NCI-H526 (cell line): ENCODE measurements around the gene ALOX12B.
"Not testable (repeated sequence)": the region's sequence is repeated elsewhere in the genome, so short reads cannot be mapped to it uniquely, and the experiment has no call there.

Experiments
- DNase-seq, 2 experiments: peaks; one replicate each; lab custom pipeline; 2025; lab: John Stamatoyannopoulos, UW

The ALOX12B gene

DNA sequence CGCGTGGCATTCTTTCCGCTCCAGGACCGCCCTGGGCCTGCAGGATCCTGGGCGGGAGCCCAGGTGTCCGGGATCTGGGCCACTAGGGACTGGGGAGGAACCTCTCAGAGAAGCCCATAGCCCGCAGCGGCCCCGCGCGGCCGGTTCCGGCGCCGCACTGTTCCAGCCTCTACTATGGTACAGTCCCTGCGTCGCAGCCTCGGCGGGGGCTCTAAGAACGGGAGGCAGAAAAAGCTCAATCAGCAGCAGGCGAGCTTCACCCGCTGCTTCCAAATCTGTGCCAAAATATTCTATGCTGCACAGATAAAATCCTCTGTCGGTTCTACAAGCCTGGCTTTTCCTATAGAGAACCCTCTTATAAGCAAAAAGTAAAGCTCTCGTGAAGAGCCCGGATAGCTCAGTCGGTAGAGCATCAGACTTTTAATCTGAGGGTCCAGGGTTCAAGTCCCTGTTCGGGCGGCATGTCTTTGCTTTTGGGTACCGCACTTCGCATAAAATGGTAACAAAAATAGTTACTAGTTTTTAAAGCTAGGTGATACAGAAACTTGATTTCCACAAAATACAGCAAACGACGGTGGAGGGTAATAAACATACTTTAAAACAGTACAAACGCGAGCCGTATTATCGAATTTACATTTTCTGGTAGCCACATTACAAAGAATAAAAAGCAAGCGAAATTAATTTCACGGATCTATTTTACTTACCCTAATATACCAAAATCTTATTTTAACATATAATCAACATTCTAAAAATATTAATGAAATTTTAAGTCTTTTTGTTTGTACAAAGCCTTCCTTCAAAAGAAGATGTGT, 31.5 kb upstream of the ALOX12B start:
- DNase-seq = peak; percentile 42 to 87

GRCh38 chr17:8117980-8118768, 30.7 kb upstream of the ALOX12B start, which contains the start of gene ALOXE3:
Gene ALOXE3 (minus strand): TSS chr17:8118514. CDS start chr17:8117990, 524 bp downstream.
- peak in 1 of 2 experiments; percentile 45 for DNase-seq

DNA sequence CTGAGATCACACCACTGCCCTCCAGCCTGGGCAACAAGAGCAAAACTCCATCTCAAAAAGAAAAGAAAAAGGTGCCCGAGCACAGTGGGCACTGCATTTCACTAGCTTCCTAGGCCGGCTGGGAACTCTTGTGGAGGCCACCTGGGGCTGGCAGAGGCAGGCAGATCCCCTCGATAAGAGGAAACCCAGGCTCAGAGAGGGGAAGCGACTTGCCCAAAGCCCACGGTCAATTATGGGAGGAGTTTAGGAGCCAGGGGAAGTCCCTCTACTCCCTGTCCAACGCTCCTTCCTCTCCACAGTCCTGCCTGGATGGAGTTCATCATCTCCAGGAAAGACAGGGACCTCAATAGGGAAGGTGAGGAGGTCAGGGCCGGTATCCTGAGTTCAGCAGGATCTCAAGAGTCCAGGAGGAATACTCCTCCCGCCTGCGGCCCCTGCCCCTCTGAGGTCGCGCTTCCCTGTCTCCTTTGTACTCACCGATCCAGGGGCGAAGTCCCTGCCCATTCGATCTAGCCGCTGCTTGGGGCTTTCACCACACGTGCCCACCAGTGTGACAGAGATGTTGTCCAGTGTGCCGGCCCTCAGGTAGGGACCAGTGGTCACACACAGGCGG, 30.0 kb upstream of the ALOX12B start:
- peak in 1 of 2 experiments; percentile 2 for DNase-seq

DNA sequence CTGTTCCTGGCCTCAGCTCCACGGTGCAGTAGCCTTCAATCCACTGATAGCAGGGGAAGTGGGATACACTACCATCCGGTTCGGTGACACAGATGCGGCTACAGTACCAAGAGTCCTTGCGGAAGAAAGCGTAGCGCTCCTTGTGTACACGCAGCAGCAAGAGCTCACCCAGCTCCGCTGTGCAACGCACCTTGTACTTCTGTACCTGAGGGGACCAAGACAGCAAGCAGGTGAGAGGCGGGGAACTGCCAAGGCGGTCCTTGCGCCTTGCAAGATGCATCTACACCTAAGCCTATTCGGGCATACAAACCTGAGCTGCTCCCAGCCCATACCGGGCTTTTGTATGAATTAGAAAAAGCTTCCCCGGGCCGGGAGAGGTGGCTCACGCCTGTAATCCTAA, 29.3 kb upstream of the ALOX12B start:
- DNase-seq = no peak

DNA sequence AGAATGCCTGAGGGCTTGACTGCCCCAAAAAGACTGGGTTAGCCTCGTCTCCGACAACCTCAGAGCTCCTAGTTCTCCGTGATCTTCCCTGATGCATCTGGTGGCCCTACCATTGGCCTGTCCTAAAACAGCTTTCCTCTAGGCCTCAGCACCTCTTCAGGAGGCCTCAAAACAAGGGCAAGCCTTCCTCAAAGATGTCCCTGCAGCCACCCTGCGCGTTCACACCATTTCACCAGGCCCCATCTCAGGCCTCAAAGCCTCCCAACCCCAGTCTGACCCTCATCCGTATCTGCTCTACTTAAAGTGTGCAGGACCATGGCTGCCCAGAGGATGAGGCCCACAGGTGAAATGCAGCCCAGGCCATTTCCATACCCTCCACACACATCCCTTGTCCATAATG, 23.4 kb upstream of the ALOX12B start:
- DNase-seq = no peak

DNA sequence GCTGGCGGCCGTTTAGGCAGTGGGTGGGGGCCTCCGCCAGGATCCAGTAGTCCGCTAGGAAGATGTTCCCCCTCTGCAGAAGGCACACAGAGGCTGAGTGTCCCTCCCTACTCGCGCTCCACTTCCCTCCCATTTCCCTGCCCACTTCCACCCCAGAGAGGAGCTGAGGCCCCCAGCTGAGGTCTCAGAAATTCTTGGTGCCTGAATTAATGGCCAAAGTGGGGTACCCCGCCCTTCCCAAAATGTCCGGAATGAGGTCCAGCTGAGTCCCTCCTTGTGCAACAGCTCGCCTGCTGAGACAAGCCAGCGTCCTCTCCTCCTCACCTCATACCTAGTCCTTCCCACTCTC, 22.9 kb upstream of the ALOX12B start:
- DNase-seq = no peak

DNA sequence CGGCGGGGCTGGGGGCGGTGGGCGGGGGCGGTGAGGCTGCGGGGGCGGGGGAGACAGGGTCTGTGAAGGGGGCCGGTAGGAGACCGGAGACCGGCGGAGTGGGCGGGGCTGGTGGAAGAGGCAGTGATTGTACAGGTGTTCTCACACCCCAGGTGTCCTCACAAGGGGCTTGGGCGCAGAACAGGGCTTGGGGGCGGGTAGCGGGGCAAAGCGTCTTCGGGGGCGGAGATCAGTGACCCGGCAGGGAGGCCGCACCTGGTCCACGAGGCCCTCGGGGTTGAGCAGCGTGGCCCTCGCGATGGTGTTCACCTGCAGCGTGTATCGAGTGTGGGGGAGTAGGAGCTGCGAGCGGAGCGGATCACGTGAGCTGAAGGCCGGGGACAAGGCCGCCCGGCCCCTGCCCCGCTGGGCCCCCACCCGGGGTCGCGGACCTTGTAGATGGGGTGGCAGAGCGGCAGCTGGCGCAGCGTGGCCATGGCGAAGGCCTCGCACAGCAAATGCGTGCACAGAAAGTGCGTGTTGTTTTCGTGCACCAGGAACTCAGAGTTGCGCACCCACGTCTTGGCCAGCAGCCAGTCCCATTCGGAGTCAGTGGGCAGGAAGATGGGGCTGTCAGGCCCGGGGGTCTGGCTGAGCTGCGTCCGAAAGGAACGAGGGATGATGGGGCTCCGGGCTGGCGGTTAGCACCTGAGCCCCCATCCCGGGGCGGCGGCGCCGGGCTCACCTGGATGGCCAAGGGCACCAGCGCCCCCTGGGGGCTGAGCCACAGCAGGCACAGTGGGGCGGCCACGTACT, 22.3 kb upstream of the ALOX12B start:
- DNase-seq = peak; percentile 20 to 73

DNA sequence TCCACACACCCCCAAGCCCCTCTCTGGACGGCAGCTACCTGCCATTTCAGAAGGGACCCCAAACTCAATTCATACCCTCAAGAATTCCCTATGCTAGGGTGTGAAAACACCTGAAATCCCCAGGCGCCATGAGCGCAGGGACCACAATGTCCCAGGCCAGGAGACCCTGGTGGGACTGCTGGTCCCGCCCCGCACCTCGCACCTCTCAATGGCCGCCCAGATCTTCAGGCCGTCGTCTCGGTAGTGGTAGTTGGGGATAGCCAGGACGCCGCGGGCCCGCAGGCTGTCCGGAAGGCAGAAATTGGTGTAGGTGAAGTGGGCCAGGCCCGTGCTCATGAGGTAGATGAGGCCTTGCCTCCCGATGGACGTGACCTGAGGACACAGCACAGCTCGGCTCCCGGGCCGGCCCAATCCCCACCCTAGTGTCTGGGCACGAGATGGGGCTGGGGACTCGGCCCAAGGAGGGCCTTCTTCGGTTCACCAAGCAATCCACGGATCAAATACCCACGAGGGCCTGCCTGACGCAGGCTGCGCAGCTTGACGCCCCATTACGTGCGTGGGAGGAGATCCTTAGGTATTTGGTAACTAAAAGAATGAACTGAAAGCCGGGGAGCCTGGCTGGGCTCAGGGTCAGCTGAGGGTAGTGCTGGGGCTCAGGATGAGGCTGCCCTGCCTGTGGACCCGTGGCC, 21.6 kb upstream of the ALOX12B start:
- DNase-seq = no peak

GRCh38 chr17:8106980-8107379, 19.5 kb upstream of the ALOX12B start:
- not testable (repeated sequence) for DNase-seq

DNA sequence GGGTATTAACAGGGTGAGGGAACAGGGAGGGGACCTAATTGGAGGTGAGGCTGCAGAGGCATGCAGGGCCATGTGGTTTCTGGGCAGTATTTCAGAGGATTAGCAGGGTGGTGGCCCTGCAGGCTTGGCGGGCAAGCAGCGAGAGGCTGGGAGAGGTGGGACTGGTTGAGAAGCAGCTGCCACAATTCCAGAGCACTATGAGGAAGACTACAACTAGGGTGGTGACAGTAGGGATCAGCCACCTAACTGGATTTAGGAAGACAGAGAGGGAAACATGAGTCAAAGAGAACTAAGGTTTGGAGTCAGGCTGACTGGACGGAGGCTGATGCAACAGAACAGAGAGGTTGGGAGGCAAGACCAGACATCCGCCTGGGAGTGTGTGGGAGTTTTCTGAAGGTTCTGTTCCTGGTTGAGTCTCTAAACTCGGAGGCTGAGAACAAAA, 18.5 kb upstream of the ALOX12B start:
- no peak for DNase-seq

- DNase-seq = no peak
Observed at GRCh38 chr17:8104911-8105310, 17.4 kb upstream of the ALOX12B start.

GRCh38 chr17:8103549-8103948, 16.0 kb upstream of the ALOX12B start:
- DNase-seq = no peak

DNA sequence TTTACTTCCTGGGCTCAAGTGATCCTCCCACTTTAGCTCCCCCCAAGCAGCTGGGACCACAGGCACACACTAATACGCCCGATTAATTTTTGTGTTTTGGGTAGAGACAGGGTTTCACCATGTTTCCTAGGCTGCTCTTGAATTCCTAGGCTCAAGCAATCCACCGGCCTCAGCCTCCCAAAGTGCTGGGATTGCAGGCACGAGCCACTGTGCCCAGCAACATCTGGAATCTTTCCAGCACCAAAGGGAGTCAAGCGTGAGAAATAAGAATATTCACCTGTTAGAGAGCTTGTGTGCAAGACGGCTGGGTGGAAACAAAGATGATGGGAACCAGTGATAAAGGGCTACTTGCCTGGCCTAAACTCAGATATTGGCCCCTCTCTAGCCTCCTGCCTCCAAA, 14.2 kb upstream of the ALOX12B start:
- no peak for DNase-seq

GRCh38 chr17:8100763-8101162, 13.2 kb upstream of the ALOX12B start:
- no peak for DNase-seq

GRCh38 chr17:8100111-8100510, 12.6 kb upstream of the ALOX12B start:
- no peak for DNase-seq

GRCh38 chr17:8096541-8096940, 9.0 kb upstream of the ALOX12B start:
- DNase-seq = no peak

DNA sequence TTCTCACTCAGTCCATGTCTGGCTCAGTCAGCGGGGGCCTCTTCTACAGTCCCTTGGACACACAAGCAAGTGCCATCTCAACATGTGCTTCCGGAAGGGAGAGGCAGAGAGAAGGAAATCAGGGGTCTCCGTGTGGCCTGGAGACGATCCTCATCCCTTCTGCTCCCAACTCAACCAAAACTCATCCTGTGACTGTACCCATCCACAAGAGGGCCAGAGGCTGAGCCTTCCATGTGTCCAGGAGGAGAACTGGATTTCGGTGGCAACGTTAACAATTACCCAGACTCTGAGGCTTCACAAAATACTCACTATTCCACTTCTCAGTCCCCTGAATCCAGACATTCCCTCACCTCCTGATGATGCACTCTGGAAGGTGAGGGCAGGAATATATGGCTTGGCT, 7.8 kb upstream of the ALOX12B start:
- DNase-seq = no peak

DNA sequence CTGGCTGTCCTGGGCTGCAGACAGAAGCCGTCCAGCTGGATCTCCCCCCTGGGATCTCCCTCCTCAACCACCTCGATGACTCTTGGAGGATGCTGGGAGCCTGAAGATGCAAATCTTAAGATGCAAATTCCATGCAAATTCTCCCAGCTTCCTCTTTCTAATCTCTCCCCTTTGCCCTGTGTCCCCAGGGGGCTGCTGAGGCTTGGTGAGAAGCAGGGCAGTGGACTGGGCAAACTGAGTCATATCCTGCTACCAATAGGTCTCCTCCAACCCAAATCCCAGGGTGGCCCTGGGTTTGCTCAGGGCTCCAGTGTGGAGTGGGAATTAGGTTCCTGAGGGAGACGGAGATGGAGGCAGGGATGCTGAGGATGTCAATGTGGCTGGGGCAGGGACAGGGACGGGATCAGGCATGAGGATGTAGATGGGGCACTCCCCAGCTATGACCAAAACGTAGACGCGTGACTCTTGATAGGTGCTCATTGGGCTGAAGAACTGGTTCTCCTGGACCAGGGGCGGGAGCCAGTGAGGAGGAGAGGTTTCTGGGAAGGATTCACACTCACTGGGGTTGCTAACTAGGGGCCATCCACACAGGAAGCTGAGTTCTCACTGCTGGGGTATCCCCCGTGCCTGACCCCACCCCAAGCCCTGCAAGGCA, 3.6 kb upstream of the ALOX12B start:
- DNase-seq = peak; percentile 86 to 92

GRCh38 chr17:8089728-8090127, 2.2 kb upstream of the ALOX12B start:
- no peak for DNase-seq

- peak in 1 of 2 experiments; percentile 42 for DNase-seq
Observed at GRCh38 chr17:8087952-8088230, 375 bp upstream of the ALOX12B start.

DNA sequence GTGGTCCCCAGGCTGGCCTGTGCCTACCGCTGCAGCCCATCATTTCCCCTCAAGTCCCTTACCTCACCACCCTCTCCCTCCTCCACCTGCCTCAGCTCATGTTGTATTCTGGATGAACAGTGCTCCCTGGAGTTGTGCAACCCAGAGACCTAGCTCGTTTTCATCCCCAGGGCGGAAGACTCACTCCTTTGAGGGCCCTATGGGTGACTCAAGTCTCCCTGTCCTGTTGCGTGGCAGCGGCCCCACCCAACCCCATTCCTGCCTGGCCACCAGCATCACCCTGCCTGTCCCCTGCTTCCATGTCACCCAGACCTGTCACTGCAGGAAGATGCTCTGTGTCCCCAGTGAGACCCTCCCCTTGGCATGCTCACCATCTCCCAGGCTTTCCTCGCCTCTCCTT, 3.3 kb downstream of the ALOX12B start:
- DNase-seq = no peak
